Fibroblast of lung (primary cell): ENCODE data around the gene SORCS2. TPM values are rescaled to one million over a fixed set of nuclear protein-coding genes. Genes with fewer than 3 reads are reported as not detected.

Experiments
- DNase-seq, 2 donors: peaks; one replicate each; pipeline versions ENCODE4 v3.0.0 to v3.0.0-alpha.2; 2010; ENCODE audit warnings: low read depth in 2 of 2
- H2AFZ ChIP-seq: 2 replicates; pipeline ENCODE4 v1.5.1; 2012; ENCODE audit warnings: low read length, control low read depth, inconsistent platforms
- H3K27ac ChIP-seq: 2 replicates; pipeline ENCODE4 v1.5.1; 2011; ENCODE audit warnings: low read length, control low read depth; ENCODE audit not compliant: insufficient read depth
- H3K27me3 ChIP-seq: 2 replicates; pipeline ENCODE4 v1.5.1; 2011; ENCODE audit warnings: mild to moderate bottlenecking, low read length; ENCODE audit not compliant: control insufficient read depth, insufficient read depth
- H3K36me3 ChIP-seq: 2 replicates; pipeline ENCODE4 v1.5.1; 2011; ENCODE audit warnings: low read length; ENCODE audit not compliant: control insufficient read depth, insufficient read depth
- H3K4me1 ChIP-seq: 2 replicates; pipeline ENCODE4 v1.5.1; 2011; ENCODE audit warnings: low read length; ENCODE audit not compliant: control insufficient read depth, insufficient read depth; ENCODE audit errors: extremely low read depth
- H3K4me2 ChIP-seq: 2 replicates; pipeline ENCODE4 v1.5.1; 2011; ENCODE audit warnings: low read length, control low read depth; ENCODE audit not compliant: insufficient read depth; ENCODE audit errors: extremely low read depth
- H3K4me3 ChIP-seq, 4 experiments: fragments of 200-600 bp in 1 of 4; sonication (generic) in 1 of 4; replicated peaks in 1 of 4; 2 replicates each; pipeline ENCODE4 v1.5.1; 2011 to 2016; ENCODE audit warnings: low read length in 4 of 4, low read depth in 3 of 4, mild to moderate bottlenecking in 3 of 4, control low read depth in 2 of 4, inconsistent platforms in 1 of 4, mixed read lengths in 1 of 4; ENCODE audit not compliant: insufficient read depth in 1 of 4; ENCODE audit errors: control extremely low read depth in 1 of 4
- H3K79me2 ChIP-seq: 2 replicates; pipeline ENCODE4 v1.5.1; 2012; ENCODE audit warnings: mild to moderate bottlenecking, low read length, inconsistent platforms; ENCODE audit not compliant: control insufficient read depth, insufficient read depth
- H3K9ac ChIP-seq: 2 replicates; pipeline ENCODE4 v1.5.1; 2011; ENCODE audit warnings: mild to moderate bottlenecking, low read length, control low read depth; ENCODE audit not compliant: insufficient read depth
- H3K9me3 ChIP-seq: 2 replicates; pipeline ENCODE4 v1.5.1; 2012; ENCODE audit warnings: low read depth, low read length; ENCODE audit not compliant: control insufficient read depth, insufficient read depth
- H4K20me1 ChIP-seq: 2 replicates; pipeline ENCODE4 v1.5.1; 2011; ENCODE audit warnings: low read length; ENCODE audit not compliant: control insufficient read depth, insufficient read depth; ENCODE audit errors: extremely low read depth
- EZH2 ChIP-seq: IDR thresholded peaks from 2 replicates; pipeline ENCODE4 v1.5.1; 2012; ENCODE audit warnings: low read length, control low read depth, mild to moderate bottlenecking; ENCODE audit errors: missing control alignments
- polyA plus RNA-seq, 2 donors: library from polyadenylated mRNA; depleted of rRNA in 1 of 2; stranded (reverse) in 1 of 2; unstranded in 1 of 2; fragments of >200 nt; gene quantifications; 2 replicates each; pipeline ENCODE4 v1.2.1, GENCODE V29; 2011 to 2012; ENCODE audit warnings: missing spikeins in 1 of 2
- total RNA-seq: library from RNA; depleted of rRNA; stranded (reverse); fragments of >200 nt; gene quantifications from 2 replicates; pipeline ENCODE4 v1.2.1, GENCODE V29; 2014
- TF ChIP-seq, protein P1 (sequence below), 2 donors: IDR thresholded peaks in 1 of 2; conservative IDR thresholded peaks in 1 of 2; 1 replicate in 1 of 2; 2 replicates in 1 of 2; pipeline ENCODE4 v1.5.1; 2011 to 2012; ENCODE audit warnings: low read length in 2 of 2, control low read depth in 1 of 2, inconsistent platforms in 1 of 2, low read depth in 1 of 2, mild to moderate bottlenecking in 1 of 2

Gene SORCS2
- total and polyA plus RNA-seq, 2 donors (not counting 1 experiment from before 2014, with no cell fraction given): 0.17 to 0.41 TPM

DNA sequence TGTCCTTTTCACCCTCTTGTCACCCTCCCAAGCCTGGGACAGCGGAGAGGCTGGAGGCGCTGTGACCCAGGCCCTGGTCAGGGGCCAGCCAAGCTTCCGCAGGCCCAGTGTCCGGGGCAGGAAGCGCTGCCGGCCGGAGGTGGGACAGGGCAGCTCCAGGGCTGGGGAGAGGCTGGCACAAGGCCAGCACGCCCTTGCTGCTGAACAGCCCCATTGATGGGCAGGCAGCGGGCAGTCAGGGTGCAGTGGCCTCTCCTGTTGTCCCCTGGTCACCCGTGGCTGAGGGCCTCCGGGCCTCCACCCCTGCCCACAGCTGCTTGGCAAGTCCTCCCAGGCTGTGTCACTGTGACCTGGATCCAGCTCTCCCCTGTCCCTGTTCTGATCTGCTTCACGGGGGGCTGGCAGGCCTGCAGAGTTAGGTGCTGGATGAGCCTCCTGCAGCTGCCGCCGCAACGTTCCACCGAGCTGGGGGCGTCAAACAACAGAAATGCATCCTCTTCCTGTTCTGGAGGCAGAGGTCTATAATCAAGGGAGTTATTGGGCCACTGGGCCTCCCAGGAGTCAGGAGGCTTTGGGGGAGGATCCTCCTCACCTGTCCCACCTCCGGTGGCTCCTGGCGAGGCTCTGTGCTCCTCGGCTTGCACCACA is 134.5 kb downstream of the SORCS2 start:
- H2AFZ ChIP-seq: no peak overlapping the region
- H3K27ac ChIP-seq: no peak overlapping the region
- no peak overlapping the region for H3K4me2 ChIP-seq
- H4K20me1 ChIP-seq: no peaks in the 10 kb centered on the region
- H3K27me3 ChIP-seq: peaks cover 2% of the 10 kb centered on the region
- DNase-seq: no peak
- no peaks in the 10 kb centered on the region for H3K79me2 ChIP-seq
- H3K4me1 ChIP-seq: no peaks in the 10 kb centered on the region
- no peak overlapping the region for H3K4me3 ChIP-seq
- H3K36me3 ChIP-seq: no peaks in the 10 kb centered on the region
- no peaks in the 10 kb centered on the region for H3K9me3 ChIP-seq
- no peak for TF ChIP-seq EZH2
- TF ChIP-seq, protein P1, sequence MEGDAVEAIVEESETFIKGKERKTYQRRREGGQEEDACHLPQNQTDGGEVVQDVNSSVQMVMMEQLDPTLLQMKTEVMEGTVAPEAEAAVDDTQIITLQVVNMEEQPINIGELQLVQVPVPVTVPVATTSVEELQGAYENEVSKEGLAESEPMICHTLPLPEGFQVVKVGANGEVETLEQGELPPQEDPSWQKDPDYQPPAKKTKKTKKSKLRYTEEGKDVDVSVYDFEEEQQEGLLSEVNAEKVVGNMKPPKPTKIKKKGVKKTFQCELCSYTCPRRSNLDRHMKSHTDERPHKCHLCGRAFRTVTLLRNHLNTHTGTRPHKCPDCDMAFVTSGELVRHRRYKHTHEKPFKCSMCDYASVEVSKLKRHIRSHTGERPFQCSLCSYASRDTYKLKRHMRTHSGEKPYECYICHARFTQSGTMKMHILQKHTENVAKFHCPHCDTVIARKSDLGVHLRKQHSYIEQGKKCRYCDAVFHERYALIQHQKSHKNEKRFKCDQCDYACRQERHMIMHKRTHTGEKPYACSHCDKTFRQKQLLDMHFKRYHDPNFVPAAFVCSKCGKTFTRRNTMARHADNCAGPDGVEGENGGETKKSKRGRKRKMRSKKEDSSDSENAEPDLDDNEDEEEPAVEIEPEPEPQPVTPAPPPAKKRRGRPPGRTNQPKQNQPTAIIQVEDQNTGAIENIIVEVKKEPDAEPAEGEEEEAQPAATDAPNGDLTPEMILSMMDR (conservative IDR thresholded peaks at IDR 0.05 in 1 of 2, IDR thresholded peaks at IDR 0.05 in 1 of 2; ENCODE audit: low read depth in 1 of 2, low read length in 2 of 2): no peak
- H3K9ac ChIP-seq: no peak overlapping the region

DNA sequence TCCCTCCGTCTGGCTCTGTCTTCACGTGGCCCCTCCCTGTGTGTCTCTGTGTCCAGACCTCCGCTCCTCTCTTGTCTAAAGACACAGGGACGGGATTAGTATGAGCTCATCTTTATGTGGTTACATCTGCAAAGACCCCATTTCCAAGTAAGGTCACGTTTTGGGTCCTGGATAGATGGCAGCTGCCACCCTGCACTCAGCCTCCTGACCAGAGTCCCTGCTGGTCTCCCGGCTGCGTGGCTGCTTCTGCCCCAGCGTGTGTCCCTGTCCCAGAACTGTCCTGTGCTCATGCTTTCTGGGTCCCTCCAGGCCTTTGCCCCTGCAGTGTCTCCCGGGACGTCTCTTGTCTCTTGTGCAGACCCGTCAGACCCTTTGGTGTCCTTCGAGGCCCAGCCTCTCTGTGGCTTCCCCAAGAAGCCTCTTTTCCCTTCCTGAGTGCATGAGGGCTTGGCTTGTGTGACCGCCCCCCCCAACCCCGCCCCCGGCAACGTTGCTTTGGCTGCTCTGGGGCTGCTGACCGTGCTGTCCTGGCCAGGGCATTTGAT is 135.1 kb downstream of the SORCS2 start:
- no peak for DNase-seq
- Histone ChIP-seq H3K4me1 (no peaks in the 10 kb centered on the region), H3K79me2 (no peaks in the 10 kb centered on the region)

DNA sequence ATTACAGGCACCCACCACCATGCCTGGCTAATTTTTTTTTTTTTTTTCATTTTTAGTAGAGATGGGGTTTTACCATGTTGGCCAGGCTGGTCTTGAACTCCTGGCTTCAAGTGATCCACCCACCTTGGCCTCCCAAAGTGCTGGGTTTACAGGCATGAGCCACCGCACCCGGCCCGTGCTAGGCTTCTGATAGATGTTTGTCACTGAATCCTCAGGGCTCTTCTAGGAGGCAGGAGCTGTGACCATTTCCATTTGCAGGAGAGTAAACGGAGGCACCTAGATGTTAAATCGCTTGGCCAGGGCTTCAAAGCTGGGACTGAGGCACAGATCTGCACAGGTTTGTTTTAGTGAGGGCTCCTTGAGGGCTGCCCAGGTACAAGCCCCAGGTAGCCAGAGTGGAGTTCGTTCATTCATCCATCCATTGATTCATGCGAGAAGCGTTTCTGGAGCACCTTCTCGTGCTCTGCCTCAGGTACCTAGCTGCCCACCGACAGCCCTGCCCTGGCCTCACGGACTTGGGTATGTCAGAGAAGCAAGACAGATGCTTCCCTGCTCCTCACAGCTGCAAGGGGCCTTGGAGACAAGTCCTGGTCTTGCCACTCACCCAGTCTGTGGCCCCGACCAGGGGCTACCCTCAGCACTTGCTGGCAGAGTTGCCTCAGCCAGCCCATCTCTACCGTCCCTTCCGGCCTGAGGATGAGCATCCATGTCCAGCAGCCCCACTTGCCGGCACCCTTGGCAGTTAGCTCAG is 136.0 kb downstream of the SORCS2 start:
- Histone ChIP-seq H3K9me3 (no peaks in the 10 kb centered on the region), H3K27me3 (no peaks in the 10 kb centered on the region), H4K20me1 (no peaks in the 10 kb centered on the region), H3K4me2 (no peak overlapping the region), H3K4me3 (no peak overlapping the region), H3K9ac (no peak overlapping the region), H3K4me1 (no peaks in the 10 kb centered on the region), H3K36me3 (no peaks in the 10 kb centered on the region), H3K27ac (no peak overlapping the region), H2AFZ (no peak overlapping the region), H3K79me2 (no peaks in the 10 kb centered on the region)
- DNase-seq: no peak
- TF ChIP-seq, protein P1 (conservative IDR thresholded peaks at IDR 0.05 in 1 of 2, IDR thresholded peaks at IDR 0.05 in 1 of 2; ENCODE audit: low read depth in 1 of 2, low read length in 2 of 2): no peak
- no peak for TF ChIP-seq EZH2

More for the DNA sequence above, 135.1 kb downstream of the SORCS2 start:
- Histone ChIP-seq H3K4me2 (no peak overlapping the region), H3K36me3 (no peaks in the 10 kb centered on the region), H2AFZ (no peak overlapping the region), H3K27me3 (peaks cover under 1% of the 10 kb centered on the region), H3K9me3 (no peaks in the 10 kb centered on the region), H4K20me1 (no peaks in the 10 kb centered on the region), H3K4me3 (no peak overlapping the region), H3K9ac (no peak overlapping the region), H3K27ac (no peak overlapping the region)
- TF ChIP-seq EZH2: no peak
- TF ChIP-seq, protein P1 (conservative IDR thresholded peaks at IDR 0.05 in 1 of 2, IDR thresholded peaks at IDR 0.05 in 1 of 2; ENCODE audit: low read depth in 1 of 2, low read length in 2 of 2): no peak
